GM12878 (cell line): ENCODE data around the gene ENTPD3. TPM values are rescaled to one million over a fixed set of nuclear protein-coding genes. Genes with fewer than 3 reads are reported as not detected.
A peak's percentile ranks its signal among the peaks of the same experiment; 100 is the strongest.

Source experiments
- ATF7 ChIP-seq: fragments of 450-650 bp; IDR thresholded peaks from 2 replicates; pipeline ENCODE4 v1.6.1; 2016; ENCODE audit warnings: low read depth, mild to moderate bottlenecking
- CREB1 ChIP-seq: IDR thresholded peaks from 2 replicates; pipeline ENCODE4 v1.6.1; 2012; ENCODE audit warnings: low read depth, mild to moderate bottlenecking, inconsistent platforms
- DPF2 ChIP-seq: fragments of 450-650 bp; IDR thresholded peaks from 2 replicates; pipeline ENCODE4 v1.6.1; 2017; ENCODE audit warnings: mild to moderate bottlenecking
- EP300 ChIP-seq, 2 experiments: fragments of 150-350 bp in 1 of 2; IDR thresholded peaks; 2 replicates each; pipeline ENCODE4 v1.6.1; 2011 to 2012; ENCODE audit warnings: low read depth in 2 of 2, low read length in 2 of 2, borderline replicate concordance in 1 of 2, improper control_type of control experiment in 1 of 2, inconsistent platforms in 1 of 2; ENCODE audit not compliant: control insufficient read depth in 1 of 2
- HDAC6 ChIP-seq: fragments of 200-600 bp; sonication (generic); IDR thresholded peaks from one replicate; pipeline ENCODE4 v1.8.0; 2017; ENCODE audit warnings: antibody characterized with exemption; ENCODE audit not compliant: unreplicated experiment
- HSF1 ChIP-seq: fragments of 150-350 bp; IDR thresholded peaks from 2 replicates; pipeline ENCODE4 v1.6.1; 2014; ENCODE audit warnings: mild to moderate bottlenecking, low read depth, low read length
- IRF4 ChIP-seq: IDR thresholded peaks from 2 replicates; pipeline ENCODE4 v1.6.1; 2011; ENCODE audit warnings: low read depth, low read length
- JUND ChIP-seq: IDR thresholded peaks from 2 replicates; pipeline ENCODE4 v1.6.1; 2012; ENCODE audit warnings: low read depth, mild to moderate bottlenecking, low read length, improper control_type of control experiment, moderate library complexity
- LARP7 ChIP-seq: fragments of 450-650 bp; IDR thresholded peaks from 2 replicates; pipeline ENCODE4 v1.6.1; 2017; ENCODE audit warnings: mild to moderate bottlenecking
- MTA3 ChIP-seq: IDR thresholded peaks from 2 replicates; pipeline ENCODE4 v1.6.1; 2012; ENCODE audit warnings: low read length, inconsistent platforms, borderline replicate concordance
- NBN ChIP-seq: fragments of 450-650 bp; IDR thresholded peaks from 2 replicates; pipeline ENCODE4 v1.6.1; 2016
- RELA ChIP-seq: fragments of 450-650 bp; IDR thresholded peaks from 2 replicates; pipeline ENCODE4 v1.8.0; 2014; ENCODE audit warnings: borderline replicate concordance; ENCODE audit not compliant: partially characterized antibody
- SKIL ChIP-seq: fragments of 450-650 bp; IDR thresholded peaks from 2 replicates; pipeline ENCODE4 v1.6.1; 2017; ENCODE audit warnings: mild to moderate bottlenecking, low read depth, inconsistent platforms; ENCODE audit not compliant: poor library complexity, severe bottlenecking
- SMAD1 ChIP-seq: fragments of 450-650 bp; IDR thresholded peaks from 2 replicates; pipeline ENCODE4 v1.6.1; 2018; ENCODE audit warnings: mild to moderate bottlenecking, low read depth; ENCODE audit not compliant: partially characterized antibody
- TAF1 ChIP-seq: IDR thresholded peaks from 2 replicates; pipeline ENCODE4 v1.6.1; 2011; ENCODE audit warnings: mild to moderate bottlenecking, low read depth, low read length, borderline replicate concordance
- ZNF592 ChIP-seq: fragments of 450-650 bp; IDR thresholded peaks from 2 replicates; pipeline ENCODE4 v1.6.1; 2017; ENCODE audit warnings: mild to moderate bottlenecking, moderate library complexity
- ZNF687 ChIP-seq: fragments of 450-650 bp; IDR thresholded peaks from 2 replicates; pipeline ENCODE4 v1.6.1; 2017; ENCODE audit warnings: mild to moderate bottlenecking, moderate library complexity
- polyA plus RNA-seq, 11 experiments: library from polyadenylated mRNA; depleted of rRNA in 4 of 11; unstranded in 6 of 11; stranded (reverse) in 5 of 11; fragments of >200 nt; fragmentation: Nextera tagmentation in 4 of 11; fragmentation: Illumina TruSeq in 1 of 11; extraction: Ambion mirVana in 4 of 11; extraction: Trizol in 1 of 11; gene quantifications; 1 replicate in 1 of 11; 2 replicates in 10 of 11; pipeline versions ENCODE4 v1.2.1 to v1.2.3, GENCODE V29; 2011 to 2016; ENCODE audit warnings: inconsistent platforms in 2 of 11, missing spikeins in 2 of 11, low read depth in 1 of 11
- total RNA-seq, 4 experiments: library from RNA; depleted of rRNA in 3 of 4; stranded (reverse); fragments of >200 nt in 3 of 4; fragmentation: Illumina TruSeq in 1 of 4; extraction: Trizol in 1 of 4; gene quantifications; 2 replicates each; pipeline versions ENCODE4 v1.2.1 to v1.2.3, GENCODE V29; 2013 to 2021

The ENTPD3 gene
- total and polyA plus RNA-seq, 10 of the 15 experiments (the other 5 are each of a cell fraction or from before 2014, with no cell fraction given) = 0.03 TPM; not detected in 9

- no peak for TF ChIP-seq ZNF592
- no peak for TF ChIP-seq HDAC6
- TF ChIP-seq SKIL = no peak
- no peak for TF ChIP-seq CREB1
- no peak for TF ChIP-seq DPF2
- no peak for TF ChIP-seq MTA3
- TF ChIP-seq HSF1 = no peak
- peak; percentile 78; the same call in 1 of the 2 replicates for TF ChIP-seq TAF1
- TF ChIP-seq IRF4 = no peak
- no peak for TF ChIP-seq SMAD1
- TF ChIP-seq NBN = 0 out of 2 replicates have a peak, but pooled peaks have one; percentile 43
- 0 out of 2 replicates have a peak, but pooled peaks have one; percentile 25 for TF ChIP-seq ZNF687
- TF ChIP-seq ATF7 = 0 out of 2 replicates have a peak, but pooled peaks have one; percentile 19
- no peak for TF ChIP-seq RELA
- TF ChIP-seq JUND = no peak
- no peak for TF ChIP-seq LARP7
- TF ChIP-seq EP300 (IDR thresholded peaks at IDR 0.05; ENCODE audit: borderline replicate concordance in 1 of 2, control insufficient read depth in 1 of 2, low read depth in 2 of 2, low read length in 2 of 2) = no peak
Observed at GRCh38 chr3:40476478-40477470, 89.8 kb downstream of the ENTPD3 start, which contains the start of gene ZNF619 (continued).
